RWPE1 (cell line): ENCODE data around the gene CLRN1.
"Not testable (repeated sequence)": the region's sequence is repeated elsewhere in the genome, so short reads cannot be mapped to it uniquely, and the experiment has no call there.

Experiments used
- CTCF ChIA-PET: fragments of 350-600 bp; sonication (Branson Sonifier 250); formaldehyde crosslinking; extraction: SDS; loops from one replicate; lab custom pipeline; 2021; lab: Yijun Ruan, JAX
- POLR2A ChIA-PET: fragments of 400-600 bp; formaldehyde crosslinking; extraction: SDS; loops from one replicate; lab custom pipeline; 2020; ENCODE audit warnings: antibody characterized with exemption; ENCODE audit not compliant: low non-redundant PET; lab: Yijun Ruan, JAX
- DNase-seq: peaks from one replicate; pipeline ENCODE4 v3.0.0; 2012; ENCODE audit warnings: low spot score
- H3K27ac ChIP-seq: fragments of 450-650 bp; 2 replicates; pipeline ENCODE4 v1.5.1; 2017
- CTCF ChIP-seq: fragments of 450-650 bp; conservative IDR thresholded peaks from 2 replicates; pipeline ENCODE4 v1.5.1; 2017; ENCODE audit warnings: low read depth, mild to moderate bottlenecking

CLRN1 gene

DNA sequence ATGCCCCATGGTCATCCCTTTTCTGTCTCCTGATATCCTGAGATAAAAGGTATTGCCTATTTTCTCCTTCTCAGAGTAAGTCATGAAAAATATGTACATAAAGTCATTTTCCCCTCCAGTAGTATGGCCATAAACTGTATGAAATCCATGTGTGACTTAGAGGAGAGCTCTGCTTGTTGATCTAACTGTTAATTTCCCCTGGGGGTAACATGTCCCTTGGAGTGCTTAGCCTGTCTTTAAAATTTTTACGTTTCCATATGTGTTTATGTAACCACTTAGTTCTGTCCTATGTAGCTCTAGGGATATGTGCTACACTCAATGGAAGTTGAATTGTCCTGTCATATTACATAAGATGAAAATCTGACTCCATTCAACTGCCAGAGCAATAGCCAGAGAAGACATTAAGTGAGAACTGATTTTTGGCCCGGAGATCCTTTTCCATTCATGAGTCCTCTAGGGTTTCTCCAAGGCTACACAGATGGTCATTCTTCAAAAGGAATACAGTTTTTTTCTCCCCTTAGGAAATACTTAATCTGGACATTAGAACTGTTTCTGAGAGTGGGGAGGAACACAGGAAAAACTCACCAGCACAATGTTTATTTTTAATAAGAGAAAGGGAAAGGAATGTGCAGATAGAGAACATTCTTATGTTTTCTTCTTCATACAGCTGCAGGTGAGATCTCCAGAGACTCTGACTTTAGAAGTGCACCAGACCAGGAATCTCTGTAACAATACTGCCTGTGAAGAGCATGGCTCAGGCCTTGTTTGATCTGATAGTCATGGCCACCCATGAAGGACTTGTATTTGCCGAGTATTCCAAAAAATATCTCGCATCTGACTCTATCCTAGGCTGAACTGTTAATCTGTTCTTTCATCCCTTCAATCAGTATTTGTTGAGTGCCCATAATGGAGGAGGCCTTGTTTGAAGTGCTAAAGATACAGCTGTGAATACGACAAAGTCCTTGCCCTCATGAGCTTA, 29.8 kb upstream of the CLRN1 start:
- ChIA-PET CTCF (no interaction called here), POLR2A (no interaction called here)
- no peak for DNase-seq
- TF ChIP-seq CTCF: no peak
- H3K27ac ChIP-seq: no peak overlapping the region

DNA sequence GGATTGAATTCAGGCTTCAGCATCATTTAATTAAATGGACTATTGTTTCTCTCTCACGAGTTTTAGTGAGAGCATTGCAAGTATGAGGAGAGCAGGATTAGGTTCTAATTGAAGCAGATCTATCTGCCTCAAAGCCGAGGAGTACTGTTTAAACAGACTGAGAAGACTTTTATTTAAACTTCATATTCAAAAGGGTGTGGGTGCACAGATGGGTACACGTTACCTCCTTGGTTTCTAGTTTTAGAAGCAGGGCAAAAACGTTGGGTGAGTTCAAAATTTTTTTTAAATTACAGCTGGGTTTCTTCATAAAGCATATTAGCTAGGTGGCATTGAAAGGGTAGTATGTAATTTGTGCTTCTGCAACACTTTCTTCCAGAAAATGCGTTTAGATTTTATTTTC, 26.5 kb upstream of the CLRN1 start:
- no peak for TF ChIP-seq CTCF
- DNase-seq: no peak
- H3K27ac ChIP-seq: no peak overlapping the region
- CTCF ChIA-PET: no interaction called here
- POLR2A ChIA-PET: no interaction called here

DNA sequence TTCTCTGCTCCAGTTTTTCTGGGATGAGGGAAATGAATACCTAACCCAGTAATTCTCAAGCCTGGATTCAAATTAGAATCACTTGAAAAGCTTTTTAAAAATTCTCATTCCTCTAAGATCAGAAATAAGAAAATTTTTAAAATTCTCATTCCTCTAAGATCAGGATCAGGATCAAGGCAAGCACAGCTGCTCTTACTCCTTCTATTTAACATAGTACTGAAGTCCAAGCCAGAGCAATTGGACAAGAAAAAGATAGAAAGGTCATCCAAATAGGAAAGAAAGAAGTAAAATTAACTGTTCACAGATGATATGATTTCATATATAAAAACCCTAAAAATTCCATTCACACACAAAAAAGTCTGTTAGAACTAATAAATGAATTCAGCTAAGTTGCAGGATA, 24.2 kb upstream of the CLRN1 start:
- TF ChIP-seq CTCF: no peak
- H3K27ac ChIP-seq: no peak overlapping the region
- CTCF ChIA-PET: interaction anchor here (0.7 kb wide), 1 partner anchor 227 kb away, joined by 3 read pairs; no protein-coding TSS in a partner anchor
- POLR2A ChIA-PET: no interaction called here
- no peak for DNase-seq

DNA sequence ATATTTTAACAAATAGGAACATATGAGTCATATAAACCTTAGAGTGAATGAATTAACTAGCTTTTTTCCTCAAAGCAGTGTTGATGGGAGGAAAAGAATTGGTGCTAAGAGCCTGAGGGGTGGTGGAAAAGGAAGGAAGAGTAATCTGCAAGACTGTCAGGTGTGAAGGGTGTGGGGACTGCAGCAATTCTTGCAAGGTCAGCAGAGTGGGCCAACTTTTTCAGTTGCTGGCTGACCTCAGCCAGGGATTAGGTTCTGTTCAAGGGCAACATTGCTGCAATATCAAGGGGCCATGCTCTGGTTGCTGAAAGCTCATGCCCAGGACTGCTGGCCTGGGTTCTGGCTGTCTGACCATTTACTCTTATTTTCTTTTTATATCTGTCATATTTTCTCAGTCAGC, 23.0 kb upstream of the CLRN1 start:
- CTCF ChIA-PET: interaction anchor here (0.6 kb wide), 1 partner anchor 273 kb away, joined by 4 read pairs; no protein-coding TSS in a partner anchor
- TF ChIP-seq CTCF: no peak
- no peak overlapping the region for H3K27ac ChIP-seq
- no peak for DNase-seq
- POLR2A ChIA-PET: no interaction called here

GRCh38 chr3:150989208-150989607, 16.7 kb upstream of the CLRN1 start:
- DNase-seq: no peak
- POLR2A ChIA-PET: no interaction called here
- H3K27ac ChIP-seq: no peak overlapping the region
- TF ChIP-seq CTCF: no peak
- CTCF ChIA-PET: interaction anchor here (0.6 kb wide), 1 partner anchor 97 kb away, joined by 3 read pairs; no protein-coding TSS in a partner anchor

DNA sequence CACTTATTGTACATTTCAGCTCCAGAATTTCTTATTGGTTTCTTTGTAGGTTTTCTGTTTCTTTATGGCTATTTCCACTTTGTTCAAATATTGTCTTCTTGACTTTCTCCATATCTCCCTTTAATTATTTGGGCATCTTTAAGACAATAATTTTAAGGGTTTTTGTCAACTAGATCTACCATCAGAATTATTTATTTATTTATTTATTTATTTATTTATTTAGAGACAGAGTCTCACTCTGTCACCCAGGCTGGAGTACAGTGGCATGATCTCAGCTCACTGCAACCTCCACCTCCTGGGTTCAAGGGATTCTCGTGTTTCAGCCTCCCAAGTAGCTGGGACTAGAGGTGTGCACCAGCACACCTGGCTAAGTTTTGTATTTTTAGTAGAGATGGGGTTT, 15.9 kb upstream of the CLRN1 start:
- CTCF ChIA-PET: interaction anchor here (0.7 kb wide), 1 partner anchor 132 kb away, joined by 3 read pairs; no protein-coding TSS in a partner anchor
- H3K27ac ChIP-seq, POLR2A ChIA-PET, DNase-seq: not testable (repeated sequence)

- POLR2A ChIA-PET: no interaction called here
- CTCF ChIA-PET: no interaction called here
- no peak overlapping the region for H3K27ac ChIP-seq
- DNase-seq: no peak
- TF ChIP-seq CTCF: no peak
Observed at GRCh38 chr3:150985711-150986110, 13.2 kb upstream of the CLRN1 start.
